Ascending aorta (tissue), 2 donors: ENCODE results near the gene ZNF778. TPM values are rescaled to one million over a fixed set of nuclear protein-coding genes. Genes with fewer than 3 reads are reported as not detected.

Experiments used
- DNase-seq, 2 donors: peaks; one replicate each; pipeline ENCODE4 v3.0.0-alpha.2; 2019; ENCODE audit warnings: low spot score in 2 of 2
- H3K27ac ChIP-seq, 2 donors: fragments of 200-600 bp; sonication (generic); one replicate each; pipeline ENCODE4 v1.5.1; 2016 to 2017; ENCODE audit warnings: mild to moderate bottlenecking in 1 of 2
- H3K27me3 ChIP-seq: fragments of 200-600 bp; sonication (generic); one replicate; pipeline ENCODE4 v1.5.1; 2017
- H3K36me3 ChIP-seq, 2 donors: fragments of 200-600 bp; sonication (generic); one replicate each; pipeline ENCODE4 v1.5.1; 2016
- H3K4me1 ChIP-seq, 2 donors: fragments of 200-600 bp; sonication (generic); one replicate each; pipeline ENCODE4 v1.5.1; 2016 to 2017; ENCODE audit warnings: mild to moderate bottlenecking in 1 of 2
- H3K4me3 ChIP-seq, 2 donors: fragments of 200-600 bp; sonication (generic); one replicate each; pipeline ENCODE4 v1.5.1; 2016 to 2017; ENCODE audit warnings: mild to moderate bottlenecking in 1 of 2
- H3K9me3 ChIP-seq, 2 donors: fragments of 200-600 bp; sonication (generic); one replicate each; pipeline ENCODE4 v1.5.1; 2016
- CTCF ChIP-seq, 3 experiments: fragments of 200-600 bp in 2 of 3; fragments of 450-650 bp in 1 of 3; sonication (generic) in 2 of 3; IDR thresholded peaks; one replicate each; pipeline ENCODE4 v1.5.1; 2016 to 2019; ENCODE audit warnings: antibody characterized with exemption in 3 of 3, mild to moderate bottlenecking in 1 of 3, moderate library complexity in 1 of 3
- intact Hi-C: fragments of 100-400 bp; cut with DNase I; formaldehyde crosslinking; loops from one replicate; pipeline ENCODE4 v1.15.1; 2023
- total RNA-seq: library from RNA; depleted of rRNA; stranded (reverse); fragments of >200 nt; gene quantifications from one replicate; pipeline ENCODE4 v1.1.0, GENCODE V29; 2016

Gene ZNF778
- total RNA-seq, 1 donor from 2014 or later: 1.5 TPM

- no peak for DNase-seq
- Histone ChIP-seq H3K27me3 (no peaks in the 10 kb centered on the region), H3K4me3 (no peak overlapping the region), H3K9me3 (no peaks in the 10 kb centered on the region), H3K27ac (no peak overlapping the region), H3K4me1 (no peaks in the 10 kb centered on the region), H3K36me3 (peaks cover 71 to 89% of the 10 kb centered on the region in 2 donors)
- no peak for TF ChIP-seq CTCF (IDR thresholded peaks at IDR 0.05)
- intact Hi-C loops: no loop called here
Measured at GRCh38 chr16:89281829-89282228, 64.3 kb downstream of the ZNF778 start.

- Histone ChIP-seq H3K4me3 (no peak overlapping the region), H3K27me3 (no peaks in the 10 kb centered on the region), H3K9me3 (no peaks in the 10 kb centered on the region), H3K27ac (no peak overlapping the region), H3K4me1 (no peaks in the 10 kb centered on the region), H3K36me3 (peaks cover 72 to 89% of the 10 kb centered on the region in 2 donors)
- intact Hi-C loops: no loop called here
- TF ChIP-seq CTCF (IDR thresholded peaks at IDR 0.05): no peak
- DNase-seq: no peak
Measured at GRCh38 chr16:89282523-89282922, 65.0 kb downstream of the ZNF778 start.

- peaks cover 72 to 89% of the 10 kb centered on the region in 2 donors for H3K36me3 ChIP-seq
- H3K27me3 ChIP-seq: no peaks in the 10 kb centered on the region
- no peak for TF ChIP-seq CTCF (IDR thresholded peaks at IDR 0.05)
- H3K27ac ChIP-seq: no peak overlapping the region
- no peaks in the 10 kb centered on the region for H3K4me1 ChIP-seq
- no peak overlapping the region for H3K4me3 ChIP-seq
- DNase-seq: no peak
- H3K9me3 ChIP-seq: no peaks in the 10 kb centered on the region
- intact Hi-C loops: no loop called here
Measured at GRCh38 chr16:89283449-89283848, 65.9 kb downstream of the ZNF778 start.

- H3K27ac ChIP-seq: no peak overlapping the region
- peaks cover 65 to 83% of the 10 kb centered on the region in 2 donors for H3K36me3 ChIP-seq
- H3K9me3 ChIP-seq: no peaks in the 10 kb centered on the region
- H3K4me3 ChIP-seq: no peak overlapping the region
- no peak for DNase-seq
- no peaks in the 10 kb centered on the region for H3K4me1 ChIP-seq
- TF ChIP-seq CTCF (IDR thresholded peaks at IDR 0.05): no peak
- intact Hi-C loops: no loop called here
- H3K27me3 ChIP-seq: no peaks in the 10 kb centered on the region
Measured at GRCh38 chr16:89285381-89285780, 67.9 kb downstream of the ZNF778 start.

- intact Hi-C loops: no loop called here
- no peaks in the 10 kb centered on the region for H3K27me3 ChIP-seq
- H3K9me3 ChIP-seq: no peaks in the 10 kb centered on the region
- no peak overlapping the region for H3K4me3 ChIP-seq
- H3K36me3 ChIP-seq: peaks cover 65 to 75% of the 10 kb centered on the region in 2 donors
- H3K27ac ChIP-seq: no peak overlapping the region
- H3K4me1 ChIP-seq: no peaks in the 10 kb centered on the region
- no peak for DNase-seq
- no peak for TF ChIP-seq CTCF (IDR thresholded peaks at IDR 0.05)
Measured at GRCh38 chr16:89286096-89286495, 68.6 kb downstream of the ZNF778 start.

Other genes with a start within 250 kb of the ZNF778 start
- gene CBFA2T3, start 240.5 kb upstream of the ZNF778 start, total RNA-seq: 32.8 TPM
- gene ACSF3, start 123.9 kb upstream of the ZNF778 start, total RNA-seq: 5.2 TPM
- not detected for gene CDH15, start 46.0 kb upstream of the ZNF778 start, total RNA-seq
- not detected for gene SLC22A31, start 17.2 kb upstream of the ZNF778 start, total RNA-seq